SK-N-SH (cell line): ENCODE results near the gene KISS1R. TPM values are rescaled to one million over a fixed set of nuclear protein-coding genes. Genes with fewer than 3 reads are reported as not detected.

Experiments
- CTCF ChIA-PET: fragments of 300-600, 350-600 bp; formaldehyde crosslinking; extraction: SDS; loops from one replicate; lab custom pipeline; 2021; lab: Yijun Ruan, JAX
- POLR2A ChIA-PET: fragments of 350-600 bp; sonication (Branson Sonifier 250); formaldehyde crosslinking; extraction: SDS; loops from one replicate; lab custom pipeline; 2020; ENCODE audit warnings: antibody characterized with exemption, inconsistent platforms; lab: Yijun Ruan, JAX
- DNase-seq: peaks from one replicate; pipeline ENCODE4 v3.0.0; 2012
- H2AFZ ChIP-seq: fragments of 200-600 bp; sonication (generic); 2 replicates; pipeline ENCODE4 v1.8.1; 2016; ENCODE audit warnings: antibody characterized with exemption, mild to moderate bottlenecking, low read depth
- H3F3A ChIP-seq: fragments of 200-600 bp; sonication (generic); replicated peaks from 2 replicates; pipeline ENCODE3; 2016; ENCODE audit warnings: antibody characterized with exemption, mild to moderate bottlenecking; ENCODE audit not compliant: insufficient read depth
- H3K27ac ChIP-seq, 2 experiments: fragments of 200-500 bp in 1 of 2; fragments of 200-600 bp in 1 of 2; sonication (Bioruptor generic) in 1 of 2; sonication (generic), shearing (Covaris generic) in 1 of 2; 2 replicates each; pipeline versions ENCODE4 v1.5.1 to v1.6.1; 2014 to 2016; ENCODE audit warnings: low read depth in 2 of 2, inconsistent platforms in 1 of 2, low read length in 1 of 2, mild to moderate bottlenecking in 1 of 2, mixed read lengths in 1 of 2
- H3K27me3 ChIP-seq: fragments of 200-600 bp; sonication (generic), shearing (Covaris generic); 2 replicates; pipeline ENCODE4 v1.6.1; 2016; ENCODE audit warnings: mixed run types; ENCODE audit not compliant: insufficient read depth
- H3K36me3 ChIP-seq, 2 experiments: fragments of 200-500 bp in 1 of 2; fragments of 200-600 bp in 1 of 2; sonication (Bioruptor generic) in 1 of 2; sonication (generic) in 1 of 2; replicated peaks in 1 of 2; 2 replicates each; pipeline versions ENCODE3 to v1.5.1; 2014 to 2016; ENCODE audit warnings: low read length in 1 of 2, mild to moderate bottlenecking in 1 of 2; ENCODE audit not compliant: insufficient read depth in 2 of 2, control insufficient read depth in 1 of 2
- H3K4me1 ChIP-seq, 2 experiments: fragments of 200-500 bp in 1 of 2; fragments of 200-600 bp in 1 of 2; sonication (Bioruptor generic) in 1 of 2; sonication (generic), shearing (Covaris generic) in 1 of 2; 2 replicates each; pipeline versions ENCODE4 v1.5.1 to v1.6.1; 2014 to 2016; ENCODE audit warnings: low read depth in 1 of 2, low read length in 1 of 2, mixed run types in 1 of 2; ENCODE audit not compliant: insufficient read depth in 2 of 2, control insufficient read depth in 1 of 2
- H3K4me2 ChIP-seq: fragments of 200-600 bp; sonication (generic), shearing (Covaris generic); 2 replicates; pipeline ENCODE4 v1.6.1; 2017; ENCODE audit warnings: mixed run types
- H3K4me3 ChIP-seq, 2 experiments: fragments of 200-500 bp in 1 of 2; fragments of 200-600 bp in 1 of 2; sonication (Bioruptor generic) in 1 of 2; sonication (generic), shearing (Covaris generic) in 1 of 2; 2 replicates each; pipeline versions ENCODE4 v1.5.1 to v1.8.1; 2014 to 2016; ENCODE audit warnings: low read depth in 2 of 2, inconsistent platforms in 1 of 2, low read length in 1 of 2, mild to moderate bottlenecking in 1 of 2, mixed read lengths in 1 of 2, moderate library complexity in 1 of 2
- H3K79me2 ChIP-seq: fragments of 200-600 bp; sonication (generic); 2 replicates; pipeline ENCODE4 v1.8.1; 2017; ENCODE audit warnings: mild to moderate bottlenecking; ENCODE audit not compliant: insufficient read depth
- H3K9ac ChIP-seq: fragments of 200-600 bp; sonication (generic); 2 replicates; pipeline ENCODE4 v1.6.1; 2017; ENCODE audit warnings: mixed run types
- H3K9me2 ChIP-seq: fragments of 200-600 bp; sonication (generic); 2 replicates; pipeline ENCODE4 v1.6.1; 2017; ENCODE audit warnings: mixed run types
- H3K9me3 ChIP-seq: fragments of 200-600 bp; sonication (generic); 2 replicates; pipeline ENCODE4 v1.6.1; 2017; ENCODE audit warnings: mixed run types, mild to moderate bottlenecking, moderate library complexity
- H4K20me1 ChIP-seq: fragments of 200-600 bp; sonication (generic); 2 replicates; pipeline ENCODE4 v1.6.1; 2017; ENCODE audit warnings: mild to moderate bottlenecking, mixed run types; ENCODE audit not compliant: insufficient read depth
- CHD2 ChIP-seq: fragments of 150-350 bp; IDR thresholded peaks from 2 replicates; pipeline ENCODE4 v1.6.1; 2018; ENCODE audit warnings: low read length; ENCODE audit not compliant: partially characterized antibody
- EP300 ChIP-seq, 2 experiments: IDR thresholded peaks; 2 replicates each; pipeline versions ENCODE4 v1.4.0 to v1.6.1; 2012; ENCODE audit warnings: borderline replicate concordance in 1 of 2, low read depth in 1 of 2, low read length in 1 of 2
- GABPA ChIP-seq: IDR thresholded peaks from 2 replicates; pipeline ENCODE4 v1.4.0; 2012; ENCODE audit warnings: low read depth, mild to moderate bottlenecking
- GATA2 ChIP-seq: sonication (generic); formaldehyde crosslinking; IDR thresholded peaks from 2 replicates; pipeline ENCODE4 v1.5.0; 2020; ENCODE audit warnings: mild to moderate bottlenecking, missing genetic modification reagents
- MEF2A ChIP-seq: IDR thresholded peaks from 2 replicates; pipeline ENCODE4 v1.4.0; 2012; ENCODE audit warnings: low read depth, borderline replicate concordance
- MXI1 ChIP-seq: IDR thresholded peaks from 2 replicates; pipeline ENCODE4 v1.6.1; 2012; ENCODE audit warnings: mild to moderate bottlenecking, low read depth, low read length, improper control_type of control experiment
- RAD21 ChIP-seq: IDR thresholded peaks from 2 replicates; pipeline ENCODE4 v1.6.1; 2012; ENCODE audit warnings: mild to moderate bottlenecking, low read length
- RCOR1 ChIP-seq: fragments of 150-350 bp; IDR thresholded peaks from 2 replicates; pipeline ENCODE4 v1.6.1; 2017; ENCODE audit warnings: antibody characterized with exemption, low read length
- RFX5 ChIP-seq: IDR thresholded peaks from 2 replicates; pipeline ENCODE4 v1.6.1; 2012; ENCODE audit warnings: mild to moderate bottlenecking, improper control_type of control experiment, low read length
- SIN3A ChIP-seq: IDR thresholded peaks from 2 replicates; pipeline ENCODE4 v1.6.1; 2012; ENCODE audit warnings: low read depth, mild to moderate bottlenecking, low read length, moderate library complexity, borderline replicate concordance
- SMC3 ChIP-seq: IDR thresholded peaks from 2 replicates; pipeline ENCODE4 v1.6.1; 2012; ENCODE audit warnings: low read depth, low read length, improper control_type of control experiment
- TAF1 ChIP-seq: IDR thresholded peaks from 2 replicates; pipeline ENCODE4 v1.6.1; 2012; ENCODE audit warnings: low read depth, mild to moderate bottlenecking, low read length, moderate library complexity, borderline replicate concordance
- WGBS: methylation state at CpG from one replicate; pipeline ENCODE4 v1.1.6; 2017; ENCODE audit warnings: low lambda C conversion rate; 5-methylcytosine and 5-hydroxymethylcytosine counted together
- polyA plus RNA-seq, 3 experiments: library from polyadenylated mRNA; depleted of rRNA; stranded (reverse); fragments of >200 nt; gene quantifications; 2 replicates each; pipeline ENCODE4 v1.2.3, GENCODE V29; 2012
- TF ChIP-seq, protein P1 (sequence below): fragments of 150-350 bp; IDR thresholded peaks from 2 replicates; pipeline ENCODE4 v1.6.1; 2016; ENCODE audit warnings: mild to moderate bottlenecking, low read depth, low read length
- TF ChIP-seq, protein P2 (sequence below): IDR thresholded peaks from 2 replicates; pipeline ENCODE4 v1.4.0; 2012; ENCODE audit warnings: low read depth
- TF ChIP-seq, protein P3 (sequence below): IDR thresholded peaks from 2 replicates; pipeline ENCODE4 v1.6.1; 2012; ENCODE audit warnings: mild to moderate bottlenecking, low read depth, low read length, moderate library complexity
- TF ChIP-seq, protein P4 (sequence below): fragments of 200-600 bp; sonication (generic); IDR thresholded peaks from 2 replicates; pipeline ENCODE4 v1.6.1; 2017; ENCODE audit warnings: antibody characterized with exemption, mild to moderate bottlenecking, moderate library complexity
- TF ChIP-seq, protein P5 (sequence below): IDR thresholded peaks from 2 replicates; pipeline ENCODE4; 2012
- TF ChIP-seq, protein P6 (sequence below): fragments of 150-350 bp; IDR thresholded peaks from 2 replicates; pipeline ENCODE4 v1.6.1; 2017; ENCODE audit warnings: antibody characterized with exemption, low read length, low read depth, borderline replicate concordance

KISS1R gene
- polyA plus RNA-seq, 1 of the 3 experiments (the other 2 are of a cell fraction): not detected

DNA sequence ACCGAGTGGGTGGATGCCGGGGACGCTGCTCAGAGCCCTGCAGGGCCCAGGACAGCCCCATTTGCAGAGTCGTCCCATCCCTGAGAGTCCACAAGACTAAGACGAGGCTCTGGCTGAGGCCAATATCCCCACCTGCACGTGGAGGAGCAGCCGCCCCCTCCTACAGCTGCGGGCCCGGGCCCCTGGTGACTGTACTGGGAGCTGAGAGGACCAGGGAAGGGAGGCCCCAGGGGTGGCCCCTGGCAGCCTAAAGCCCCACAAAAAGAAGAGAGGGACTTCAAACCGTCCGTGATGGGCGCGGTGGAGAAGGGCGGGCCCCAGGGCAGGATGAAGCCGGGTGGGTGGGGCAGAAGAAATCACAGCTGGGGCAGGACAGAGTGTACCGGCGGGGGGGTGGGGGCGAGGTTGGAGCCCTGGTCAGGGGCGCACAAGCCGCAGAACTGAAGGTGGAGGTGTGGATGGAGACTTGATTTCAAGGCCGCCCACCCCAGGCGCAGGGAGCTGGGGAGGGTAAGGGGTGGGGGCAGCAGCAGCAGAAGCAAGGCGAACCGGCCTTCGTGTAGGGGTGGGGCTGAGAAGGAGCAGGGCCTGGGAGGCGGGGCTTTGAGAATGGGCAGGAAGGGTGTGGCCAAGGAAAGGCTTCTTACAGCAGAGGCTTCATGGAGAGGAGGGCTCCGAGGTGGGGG is 44.7 kb upstream of the KISS1R start:
- H3K4me2 ChIP-seq: no peak overlapping the region
- CTCF ChIA-PET: interaction anchor here (0.6 kb wide), 1 partner anchor 102 kb away, joined by 4 read pairs; no protein-coding TSS in a partner anchor
- H3K27me3 ChIP-seq: no peaks in the 10 kb centered on the region
- peaks cover 22% of the 10 kb centered on the region for H3F3A ChIP-seq
- POLR2A ChIA-PET: no interaction called here
- 80% methylated on average over 26 of the region's 27 CpGs for WGBS
- H2AFZ ChIP-seq: no peak overlapping the region
- H3K9me3 ChIP-seq: no peaks in the 10 kb centered on the region
- no peaks in the 10 kb centered on the region for H4K20me1 ChIP-seq
- peaks cover 4 to 16% of the 10 kb centered on the region in 2 experiments; a peak in 2 of 4 replicates for H3K4me1 ChIP-seq
- peaks cover 3 to 51% of the 10 kb centered on the region in 2 experiments for H3K36me3 ChIP-seq
- H3K9me2 ChIP-seq: no peaks in the 10 kb centered on the region
- DNase-seq: no peak
- H3K4me3 ChIP-seq: no peak overlapping the region
- no peak overlapping the region; a peak in 1 of 4 replicates for H3K27ac ChIP-seq
- no peaks in the 10 kb centered on the region for H3K79me2 ChIP-seq
- H3K9ac ChIP-seq: no peak overlapping the region
- TF ChIP-seq MEF2A: no peak
- TF ChIP-seq, protein P1, sequence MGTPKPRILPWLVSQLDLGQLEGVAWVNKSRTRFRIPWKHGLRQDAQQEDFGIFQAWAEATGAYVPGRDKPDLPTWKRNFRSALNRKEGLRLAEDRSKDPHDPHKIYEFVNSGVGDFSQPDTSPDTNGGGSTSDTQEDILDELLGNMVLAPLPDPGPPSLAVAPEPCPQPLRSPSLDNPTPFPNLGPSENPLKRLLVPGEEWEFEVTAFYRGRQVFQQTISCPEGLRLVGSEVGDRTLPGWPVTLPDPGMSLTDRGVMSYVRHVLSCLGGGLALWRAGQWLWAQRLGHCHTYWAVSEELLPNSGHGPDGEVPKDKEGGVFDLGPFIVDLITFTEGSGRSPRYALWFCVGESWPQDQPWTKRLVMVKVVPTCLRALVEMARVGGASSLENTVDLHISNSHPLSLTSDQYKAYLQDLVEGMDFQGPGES: no peak
- TF ChIP-seq, protein P2, sequence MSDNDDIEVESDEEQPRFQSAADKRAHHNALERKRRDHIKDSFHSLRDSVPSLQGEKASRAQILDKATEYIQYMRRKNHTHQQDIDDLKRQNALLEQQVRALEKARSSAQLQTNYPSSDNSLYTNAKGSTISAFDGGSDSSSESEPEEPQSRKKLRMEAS: no peak
- TF ChIP-seq, protein P3, sequence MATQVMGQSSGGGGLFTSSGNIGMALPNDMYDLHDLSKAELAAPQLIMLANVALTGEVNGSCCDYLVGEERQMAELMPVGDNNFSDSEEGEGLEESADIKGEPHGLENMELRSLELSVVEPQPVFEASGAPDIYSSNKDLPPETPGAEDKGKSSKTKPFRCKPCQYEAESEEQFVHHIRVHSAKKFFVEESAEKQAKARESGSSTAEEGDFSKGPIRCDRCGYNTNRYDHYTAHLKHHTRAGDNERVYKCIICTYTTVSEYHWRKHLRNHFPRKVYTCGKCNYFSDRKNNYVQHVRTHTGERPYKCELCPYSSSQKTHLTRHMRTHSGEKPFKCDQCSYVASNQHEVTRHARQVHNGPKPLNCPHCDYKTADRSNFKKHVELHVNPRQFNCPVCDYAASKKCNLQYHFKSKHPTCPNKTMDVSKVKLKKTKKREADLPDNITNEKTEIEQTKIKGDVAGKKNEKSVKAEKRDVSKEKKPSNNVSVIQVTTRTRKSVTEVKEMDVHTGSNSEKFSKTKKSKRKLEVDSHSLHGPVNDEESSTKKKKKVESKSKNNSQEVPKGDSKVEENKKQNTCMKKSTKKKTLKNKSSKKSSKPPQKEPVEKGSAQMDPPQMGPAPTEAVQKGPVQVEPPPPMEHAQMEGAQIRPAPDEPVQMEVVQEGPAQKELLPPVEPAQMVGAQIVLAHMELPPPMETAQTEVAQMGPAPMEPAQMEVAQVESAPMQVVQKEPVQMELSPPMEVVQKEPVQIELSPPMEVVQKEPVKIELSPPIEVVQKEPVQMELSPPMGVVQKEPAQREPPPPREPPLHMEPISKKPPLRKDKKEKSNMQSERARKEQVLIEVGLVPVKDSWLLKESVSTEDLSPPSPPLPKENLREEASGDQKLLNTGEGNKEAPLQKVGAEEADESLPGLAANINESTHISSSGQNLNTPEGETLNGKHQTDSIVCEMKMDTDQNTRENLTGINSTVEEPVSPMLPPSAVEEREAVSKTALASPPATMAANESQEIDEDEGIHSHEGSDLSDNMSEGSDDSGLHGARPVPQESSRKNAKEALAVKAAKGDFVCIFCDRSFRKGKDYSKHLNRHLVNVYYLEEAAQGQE: no peak
- TF ChIP-seq, protein P4, sequence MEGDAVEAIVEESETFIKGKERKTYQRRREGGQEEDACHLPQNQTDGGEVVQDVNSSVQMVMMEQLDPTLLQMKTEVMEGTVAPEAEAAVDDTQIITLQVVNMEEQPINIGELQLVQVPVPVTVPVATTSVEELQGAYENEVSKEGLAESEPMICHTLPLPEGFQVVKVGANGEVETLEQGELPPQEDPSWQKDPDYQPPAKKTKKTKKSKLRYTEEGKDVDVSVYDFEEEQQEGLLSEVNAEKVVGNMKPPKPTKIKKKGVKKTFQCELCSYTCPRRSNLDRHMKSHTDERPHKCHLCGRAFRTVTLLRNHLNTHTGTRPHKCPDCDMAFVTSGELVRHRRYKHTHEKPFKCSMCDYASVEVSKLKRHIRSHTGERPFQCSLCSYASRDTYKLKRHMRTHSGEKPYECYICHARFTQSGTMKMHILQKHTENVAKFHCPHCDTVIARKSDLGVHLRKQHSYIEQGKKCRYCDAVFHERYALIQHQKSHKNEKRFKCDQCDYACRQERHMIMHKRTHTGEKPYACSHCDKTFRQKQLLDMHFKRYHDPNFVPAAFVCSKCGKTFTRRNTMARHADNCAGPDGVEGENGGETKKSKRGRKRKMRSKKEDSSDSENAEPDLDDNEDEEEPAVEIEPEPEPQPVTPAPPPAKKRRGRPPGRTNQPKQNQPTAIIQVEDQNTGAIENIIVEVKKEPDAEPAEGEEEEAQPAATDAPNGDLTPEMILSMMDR: no peak
- TF ChIP-seq, protein P5, sequence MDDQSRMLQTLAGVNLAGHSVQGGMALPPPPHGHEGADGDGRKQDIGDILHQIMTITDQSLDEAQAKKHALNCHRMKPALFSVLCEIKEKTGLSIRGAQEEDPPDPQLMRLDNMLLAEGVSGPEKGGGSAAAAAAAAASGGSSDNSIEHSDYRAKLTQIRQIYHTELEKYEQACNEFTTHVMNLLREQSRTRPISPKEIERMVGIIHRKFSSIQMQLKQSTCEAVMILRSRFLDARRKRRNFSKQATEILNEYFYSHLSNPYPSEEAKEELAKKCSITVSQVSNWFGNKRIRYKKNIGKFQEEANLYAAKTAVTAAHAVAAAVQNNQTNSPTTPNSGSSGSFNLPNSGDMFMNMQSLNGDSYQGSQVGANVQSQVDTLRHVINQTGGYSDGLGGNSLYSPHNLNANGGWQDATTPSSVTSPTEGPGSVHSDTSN: no peak
- TF ChIP-seq SMC3: no peak
- TF ChIP-seq MXI1: no peak
- no peak for TF ChIP-seq RAD21
- TF ChIP-seq RCOR1: no peak
- TF ChIP-seq, protein P6, sequence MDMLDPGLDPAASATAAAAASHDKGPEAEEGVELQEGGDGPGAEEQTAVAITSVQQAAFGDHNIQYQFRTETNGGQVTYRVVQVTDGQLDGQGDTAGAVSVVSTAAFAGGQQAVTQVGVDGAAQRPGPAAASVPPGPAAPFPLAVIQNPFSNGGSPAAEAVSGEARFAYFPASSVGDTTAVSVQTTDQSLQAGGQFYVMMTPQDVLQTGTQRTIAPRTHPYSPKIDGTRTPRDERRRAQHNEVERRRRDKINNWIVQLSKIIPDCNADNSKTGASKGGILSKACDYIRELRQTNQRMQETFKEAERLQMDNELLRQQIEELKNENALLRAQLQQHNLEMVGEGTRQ: no peak
- TF ChIP-seq EP300 (IDR thresholded peaks at IDR 0.05; ENCODE audit: borderline replicate concordance in 1 of 2, low read depth in 1 of 2, low read length in 1 of 2): no peak
- no peak for TF ChIP-seq RFX5
- TF ChIP-seq TAF1: no peak
- no peak for TF ChIP-seq GABPA
- no peak for TF ChIP-seq GATA2 (CRISPR knock-in tag)
- no peak for TF ChIP-seq SIN3A
- TF ChIP-seq CHD2: no peak
